Hepatocyte (in vitro differentiated cells): Measurements from ENCODE around the gene CCNDBP1. TPM values are rescaled to one million over a fixed set of nuclear protein-coding genes. Genes with fewer than 3 reads are reported as not detected.
"Not testable (repeated sequence)": the region's sequence is repeated elsewhere in the genome, so short reads cannot be mapped to it uniquely, and the experiment has no call there.

Source experiments
- DNase-seq: peaks from one replicate; pipeline ENCODE4 v3.0.0-alpha.2; 2016; ENCODE audit warnings: low spot score
- H2AFZ ChIP-seq: fragments of 200-600 bp; sonication (generic); 2 replicates; pipeline ENCODE4 v1.6.0; 2016; ENCODE audit warnings: antibody characterized with exemption, mild to moderate bottlenecking
- H3K27ac ChIP-seq: fragments of 200-600 bp; sonication (generic); 2 replicates; pipeline ENCODE4 v1.5.1; 2016; ENCODE audit warnings: mild to moderate bottlenecking
- H3K27me3 ChIP-seq: fragments of 200-600 bp; sonication (generic); 2 replicates; pipeline ENCODE4 v1.6.1; 2016
- H3K36me3 ChIP-seq: fragments of 200-600 bp; sonication (generic); replicated peaks from 2 replicates; pipeline ENCODE4 v1.5.1; 2016; ENCODE audit warnings: low read depth; ENCODE audit not compliant: insufficient read depth
- H3K4me1 ChIP-seq: fragments of 200-600 bp; sonication (generic); 2 replicates; pipeline ENCODE4 v1.5.1; 2016; ENCODE audit warnings: mild to moderate bottlenecking, moderate library complexity; ENCODE audit not compliant: insufficient read depth
- H3K4me2 ChIP-seq: fragments of 200-600 bp; sonication (generic); 2 replicates; pipeline ENCODE4 v1.6.0; 2016
- H3K4me3 ChIP-seq: fragments of 200-600 bp; sonication (generic); 2 replicates; pipeline ENCODE4 v1.5.1; 2016; ENCODE audit warnings: mild to moderate bottlenecking
- H3K79me2 ChIP-seq: fragments of 200-600 bp; sonication (generic); 2 replicates; pipeline ENCODE4 v1.6.0; 2017; ENCODE audit warnings: mild to moderate bottlenecking
- H3K9me2 ChIP-seq: fragments of 200-600 bp; sonication (generic); replicated peaks from 2 replicates; pipeline ENCODE4 v1.6.0; 2017; ENCODE audit warnings: mild to moderate bottlenecking; ENCODE audit not compliant: insufficient read depth
- H3K9me3 ChIP-seq: fragments of 200-600 bp; sonication (generic); 2 replicates; pipeline ENCODE4 v1.5.1; 2016; ENCODE audit warnings: low read depth, mild to moderate bottlenecking
- H4K20me1 ChIP-seq: fragments of 200-600 bp; sonication (generic); 2 replicates; pipeline ENCODE4 v1.6.0; 2016; ENCODE audit warnings: mild to moderate bottlenecking; ENCODE audit not compliant: insufficient read depth, poor library complexity, severe bottlenecking
- EZH2 ChIP-seq: fragments of 200-600 bp; sonication (generic); IDR thresholded peaks from 2 replicates; pipeline ENCODE4 v1.6.1; 2016; ENCODE audit warnings: antibody characterized with exemption, mild to moderate bottlenecking, borderline replicate concordance
- EZH2phosphoT487 ChIP-seq: fragments of 200-600 bp; sonication (generic); IDR thresholded peaks from one replicate; pipeline ENCODE4 v1.6.1; 2018; ENCODE audit warnings: antibody characterized with exemption, mild to moderate bottlenecking, low read depth, moderate library complexity; ENCODE audit not compliant: unreplicated experiment, severe bottlenecking
- WGBS: methylation state at CpG from one replicate; pipeline ENCODE4 v1.1.6; 2016; ENCODE audit warnings: low lambda C conversion rate; ENCODE audit errors: missing lambda C conversion rate; 5-methylcytosine and 5-hydroxymethylcytosine counted together
- polyA plus RNA-seq: library from polyadenylated mRNA; unstranded; fragments of >200 nt; fragmentation: Nextera tagmentation; extraction: Ambion mirVana; gene quantifications from 2 replicates; pipeline ENCODE4 v1.2.1, GENCODE V29; 2016
- total RNA-seq: library from RNA; depleted of rRNA; stranded (reverse); fragments of >200 nt; gene quantifications from 2 replicates; pipeline ENCODE4 v1.2.3, GENCODE V29; 2014
- TF ChIP-seq, protein P1 (sequence below): fragments of 200-600 bp; sonication (generic); IDR thresholded peaks from 2 replicates; pipeline ENCODE4 v1.5.1; 2016; ENCODE audit warnings: antibody characterized with exemption, mild to moderate bottlenecking; ENCODE audit not compliant: poor library complexity

CCNDBP1 gene
- total and polyA plus RNA-seq, 2 experiments from 2014 or later: 53.5 to 60.3 TPM

DNA sequence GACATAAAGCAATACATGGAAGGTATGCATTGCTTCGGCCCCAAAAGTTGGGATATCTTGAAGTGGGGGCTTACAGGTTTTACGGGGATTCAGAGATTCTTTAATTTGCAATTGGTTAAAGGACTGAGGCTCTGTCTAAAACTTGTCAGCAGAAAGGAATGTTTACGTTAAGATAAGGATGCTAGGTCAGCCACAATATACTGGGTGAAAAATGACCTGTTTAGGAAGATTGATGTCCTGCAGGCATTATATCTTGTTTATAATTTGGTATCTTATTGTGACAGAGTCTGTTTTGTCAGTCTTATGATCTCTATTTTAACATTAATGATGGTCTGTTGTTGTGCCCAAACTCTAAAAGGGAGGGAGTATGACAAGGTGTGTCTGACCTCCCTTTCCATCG lies 15.3 kb upstream of the CCNDBP1 start:
- no peak for TF ChIP-seq EZH2phosphoT487
- TF ChIP-seq, protein P1, sequence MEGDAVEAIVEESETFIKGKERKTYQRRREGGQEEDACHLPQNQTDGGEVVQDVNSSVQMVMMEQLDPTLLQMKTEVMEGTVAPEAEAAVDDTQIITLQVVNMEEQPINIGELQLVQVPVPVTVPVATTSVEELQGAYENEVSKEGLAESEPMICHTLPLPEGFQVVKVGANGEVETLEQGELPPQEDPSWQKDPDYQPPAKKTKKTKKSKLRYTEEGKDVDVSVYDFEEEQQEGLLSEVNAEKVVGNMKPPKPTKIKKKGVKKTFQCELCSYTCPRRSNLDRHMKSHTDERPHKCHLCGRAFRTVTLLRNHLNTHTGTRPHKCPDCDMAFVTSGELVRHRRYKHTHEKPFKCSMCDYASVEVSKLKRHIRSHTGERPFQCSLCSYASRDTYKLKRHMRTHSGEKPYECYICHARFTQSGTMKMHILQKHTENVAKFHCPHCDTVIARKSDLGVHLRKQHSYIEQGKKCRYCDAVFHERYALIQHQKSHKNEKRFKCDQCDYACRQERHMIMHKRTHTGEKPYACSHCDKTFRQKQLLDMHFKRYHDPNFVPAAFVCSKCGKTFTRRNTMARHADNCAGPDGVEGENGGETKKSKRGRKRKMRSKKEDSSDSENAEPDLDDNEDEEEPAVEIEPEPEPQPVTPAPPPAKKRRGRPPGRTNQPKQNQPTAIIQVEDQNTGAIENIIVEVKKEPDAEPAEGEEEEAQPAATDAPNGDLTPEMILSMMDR: no peak
- TF ChIP-seq EZH2: no peak
- Histone ChIP-seq H3K27ac (no peak overlapping the region), H3K4me3 (no peak overlapping the region), H2AFZ (no peak overlapping the region), H3K9me3 (no peaks in the 10 kb centered on the region), H3K36me3 (peaks cover 3% of the 10 kb centered on the region), H3K9me2 (no peaks in the 10 kb centered on the region), H3K27me3 (no peaks in the 10 kb centered on the region), H3K4me1 (no peaks in the 10 kb centered on the region), H4K20me1 (no peaks in the 10 kb centered on the region), H3K4me2 (no peak overlapping the region), H3K79me2 (no peaks in the 10 kb centered on the region)
- no peak for DNase-seq
- WGBS: 54% methylated on average over 4 of the region's 4 CpGs

- not testable (repeated sequence) for H3K79me2 ChIP-seq, H2AFZ ChIP-seq, H3K27me3 ChIP-seq, H3K4me1 ChIP-seq, DNase-seq, H3K36me3 ChIP-seq, H3K9me2 ChIP-seq, H3K4me2 ChIP-seq, H3K4me3 ChIP-seq, H3K27ac ChIP-seq, H3K9me3 ChIP-seq, H4K20me1 ChIP-seq
- 97% methylated on average over 25 of the region's 25 CpGs for WGBS
Observed at GRCh38 chr15:43175656-43176309, 9.4 kb upstream of the CCNDBP1 start.

GRCh38 chr15:43177147-43177546 lies 8.1 kb upstream of the CCNDBP1 start:
- WGBS: 98% methylated on average over 2 of the region's 2 CpGs
- not testable (repeated sequence) for H3K4me1 ChIP-seq, H3K9me2 ChIP-seq, H3K4me2 ChIP-seq, DNase-seq, H3K9me3 ChIP-seq, H4K20me1 ChIP-seq, H3K27ac ChIP-seq, H3K79me2 ChIP-seq, H3K4me3 ChIP-seq, H3K27me3 ChIP-seq, H2AFZ ChIP-seq, H3K36me3 ChIP-seq

DNA sequence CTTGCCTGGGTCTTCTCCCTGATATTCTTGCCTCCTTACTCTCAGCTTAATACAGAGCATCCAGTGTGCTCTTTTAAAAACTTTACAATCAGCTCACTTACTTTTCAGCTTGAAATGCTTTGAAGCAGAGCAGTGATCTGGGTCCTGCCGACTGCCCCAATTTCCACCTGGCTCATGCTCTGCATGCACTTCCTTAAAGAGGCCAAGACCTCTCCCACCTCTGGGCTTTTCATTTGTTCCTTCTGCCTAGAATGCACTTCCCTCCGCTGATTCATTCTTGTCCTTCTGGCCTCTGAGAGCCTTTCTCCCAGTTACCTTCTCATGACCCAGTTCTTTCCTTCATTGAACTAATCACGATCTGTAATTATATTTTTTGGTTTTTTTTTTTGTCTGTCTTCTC lies 1.9 kb upstream of the CCNDBP1 start:
- TF ChIP-seq, protein P1: no peak
- H3K4me3 ChIP-seq: no peak overlapping the region
- H3K9me2 ChIP-seq: no peaks in the 10 kb centered on the region
- H3K27me3 ChIP-seq: no peaks in the 10 kb centered on the region
- DNase-seq: no peak
- H2AFZ ChIP-seq: no peak overlapping the region
- no peaks in the 10 kb centered on the region for H3K36me3 ChIP-seq
- no peak overlapping the region for H3K27ac ChIP-seq
- H3K4me1 ChIP-seq: peaks cover 11% of the 10 kb centered on the region
- H4K20me1 ChIP-seq: no peaks in the 10 kb centered on the region
- peaks cover 12% of the 10 kb centered on the region for H3K79me2 ChIP-seq
- WGBS: 92% methylated on average over 3 of the region's 3 CpGs
- no peak overlapping the region for H3K4me2 ChIP-seq
- no peaks in the 10 kb centered on the region for H3K9me3 ChIP-seq
